GM18511 (cell line): Measurements from ENCODE around the gene EFNA4.
"Not testable (repeated sequence)": the region's sequence is repeated elsewhere in the genome, so short reads cannot be mapped to it uniquely, and the experiment has no call there.

Experiments
- ATAC-seq: cut with Tn5 transposase; IDR thresholded peaks from one replicate; pipeline ENCODE4 v1.9.1; 2021; ENCODE audit warnings: mild to moderate bottlenecking, moderate library complexity; ENCODE audit not compliant: unreplicated experiment

The EFNA4 gene

GRCh38 chr1:155116113-155116764, 52.7 kb downstream of the EFNA4 start:
- no peak for ATAC-seq

DNA sequence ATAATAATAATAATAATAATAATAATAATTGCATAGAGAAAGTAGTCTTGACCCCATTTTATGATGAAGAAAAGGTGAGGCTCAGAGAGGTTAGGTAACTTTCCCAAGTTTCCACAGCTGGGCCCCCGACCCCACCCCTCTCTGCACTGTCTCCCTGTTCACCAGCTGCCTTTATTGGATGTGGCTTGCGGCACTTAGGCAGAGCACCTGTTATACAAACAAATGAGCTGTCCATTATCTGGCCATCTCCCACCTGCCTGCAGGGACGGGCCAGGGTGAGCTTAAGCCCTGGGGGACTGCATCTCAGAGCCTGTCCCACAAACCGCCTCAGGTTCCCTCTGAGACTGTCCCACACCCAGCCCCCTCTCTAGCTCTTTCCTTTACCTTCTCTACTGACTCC, 54.1 kb downstream of the EFNA4 start:
- no peak for ATAC-seq

- ATAC-seq, result not testable (repeated sequence)
Measured at GRCh38 chr1:155118090-155118489, 54.5 kb downstream of the EFNA4 start.
